ENCODE results near the gene APBA2. TPM values are rescaled to one million over a fixed set of nuclear protein-coding genes. Genes with fewer than 3 reads are reported as not detected.

APBA2 gene
- total RNA-seq, 6 experiments from 2014 or later: 5.3 to 6.5 (median 6.1) TPM

DNA sequence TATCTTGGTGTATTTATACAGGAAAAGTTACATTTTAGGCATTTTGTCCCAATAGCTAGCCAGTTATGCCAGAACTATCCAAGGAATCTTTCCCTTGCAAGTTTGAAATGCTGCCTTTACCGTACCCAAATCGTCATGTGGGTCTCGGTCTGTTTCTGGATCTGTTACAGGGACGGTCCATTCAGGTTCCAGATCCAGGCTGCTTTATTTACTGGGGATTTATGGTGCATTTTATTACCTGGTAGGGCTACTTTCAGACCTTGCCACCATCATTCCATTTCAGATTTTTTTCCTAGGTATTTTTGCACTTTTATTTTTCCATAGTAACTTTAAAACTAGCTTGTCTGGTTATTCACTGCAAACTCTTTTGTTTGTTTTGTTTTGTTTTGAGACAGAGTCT is 197.4 kb downstream of the APBA2 start:
- TF ChIP-seq CTCF (IDR thresholded peaks at IDR 0.05): no peak
- Mint-ChIP-seq H3K36me3 (ENCODE audit: low read depth) (peaks cover 4% of the 10 kb centered on the region; the same call in 1 of the 2 replicates), H3K9me3 (peaks cover 8% of the 10 kb centered on the region), H3K27me3 (ENCODE audit: insufficient read depth) (no peaks in the 10 kb centered on the region; the same call in none of the 2 replicates), H3K27ac (no peak overlapping the region), H3K4me3 (no peak overlapping the region), H3K4me1 (ENCODE audit: low read depth) (no peaks in the 10 kb centered on the region)
- no peak for DNase-seq

GRCh38 chr15:29083858-29084257 is 198.1 kb downstream of the APBA2 start:
- Mint-ChIP-seq H3K9me3 (peaks cover 8% of the 10 kb centered on the region), H3K36me3 (ENCODE audit: low read depth) (peaks cover 4% of the 10 kb centered on the region; the same call in 1 of the 2 replicates), H3K27me3 (ENCODE audit: insufficient read depth) (peaks cover under 1% of the 10 kb centered on the region), H3K27ac (no peak overlapping the region), H3K4me3 (no peak overlapping the region), H3K4me1 (ENCODE audit: low read depth) (no peaks in the 10 kb centered on the region)
- no peak for TF ChIP-seq CTCF (IDR thresholded peaks at IDR 0.05)
- no peak for DNase-seq

DNA sequence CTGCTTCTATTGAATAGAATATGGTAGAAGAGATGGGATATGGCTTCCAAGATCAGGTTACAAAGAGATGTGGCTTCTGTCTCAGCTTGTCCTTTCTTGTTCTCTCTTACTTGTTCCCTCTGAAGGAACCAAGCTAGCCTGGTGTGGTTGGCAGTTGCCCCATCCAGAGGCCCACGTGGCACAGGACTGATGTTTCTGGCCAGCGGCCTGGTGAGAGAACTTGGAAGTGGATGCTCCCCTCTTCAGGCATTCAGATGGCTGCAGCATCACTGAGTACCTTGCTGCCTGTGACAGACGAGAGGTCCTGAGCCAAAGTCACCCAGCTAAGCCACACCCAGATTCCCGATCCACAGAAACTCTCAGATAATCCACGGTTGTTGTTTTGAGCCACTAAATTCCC is 200.2 kb downstream of the APBA2 start:
- H3K36me3 Mint-ChIP-seq (ENCODE audit: low read depth): peaks cover 4% of the 10 kb centered on the region; the same call in 1 of the 2 replicates
- no peak for TF ChIP-seq CTCF (IDR thresholded peaks at IDR 0.05)
- no peak for DNase-seq
- H3K4me3 Mint-ChIP-seq: no peak overlapping the region
- H3K9me3 Mint-ChIP-seq: peaks cover 8% of the 10 kb centered on the region
- no peaks in the 10 kb centered on the region for H3K4me1 Mint-ChIP-seq (ENCODE audit: low read depth)
- H3K27ac Mint-ChIP-seq: no peak overlapping the region
- peaks cover 1% of the 10 kb centered on the region for H3K27me3 Mint-ChIP-seq (ENCODE audit: insufficient read depth)

DNA sequence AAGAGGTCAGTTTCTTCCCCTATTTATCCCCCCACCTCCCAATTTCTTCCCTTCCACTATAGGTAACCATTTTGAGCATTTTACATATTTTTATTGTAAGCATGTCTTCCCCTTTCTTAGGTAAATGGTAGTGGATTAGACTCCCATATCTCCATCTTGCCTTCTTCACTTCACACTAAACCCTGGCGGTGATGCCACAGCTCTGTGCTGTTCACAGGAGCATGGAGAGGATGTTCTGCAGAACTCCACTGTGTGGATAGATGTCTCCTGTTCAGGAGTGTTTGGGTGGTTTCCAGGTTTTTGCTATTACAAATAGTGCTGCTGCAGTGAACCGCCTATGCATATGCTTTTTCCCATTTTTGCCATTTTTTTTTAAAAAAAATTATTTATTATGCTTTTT is 201.1 kb downstream of the APBA2 start:
- no peak for DNase-seq
- Mint-ChIP-seq H3K4me1 (ENCODE audit: low read depth) (no peaks in the 10 kb centered on the region), H3K27me3 (ENCODE audit: insufficient read depth) (peaks cover 6% of the 10 kb centered on the region), H3K4me3 (no peak overlapping the region), H3K9me3 (peaks cover 8% of the 10 kb centered on the region), H3K27ac (no peak overlapping the region), H3K36me3 (ENCODE audit: low read depth) (peaks cover 4% of the 10 kb centered on the region; the same call in 1 of the 2 replicates)
- no peak for TF ChIP-seq CTCF (IDR thresholded peaks at IDR 0.05)

DNA sequence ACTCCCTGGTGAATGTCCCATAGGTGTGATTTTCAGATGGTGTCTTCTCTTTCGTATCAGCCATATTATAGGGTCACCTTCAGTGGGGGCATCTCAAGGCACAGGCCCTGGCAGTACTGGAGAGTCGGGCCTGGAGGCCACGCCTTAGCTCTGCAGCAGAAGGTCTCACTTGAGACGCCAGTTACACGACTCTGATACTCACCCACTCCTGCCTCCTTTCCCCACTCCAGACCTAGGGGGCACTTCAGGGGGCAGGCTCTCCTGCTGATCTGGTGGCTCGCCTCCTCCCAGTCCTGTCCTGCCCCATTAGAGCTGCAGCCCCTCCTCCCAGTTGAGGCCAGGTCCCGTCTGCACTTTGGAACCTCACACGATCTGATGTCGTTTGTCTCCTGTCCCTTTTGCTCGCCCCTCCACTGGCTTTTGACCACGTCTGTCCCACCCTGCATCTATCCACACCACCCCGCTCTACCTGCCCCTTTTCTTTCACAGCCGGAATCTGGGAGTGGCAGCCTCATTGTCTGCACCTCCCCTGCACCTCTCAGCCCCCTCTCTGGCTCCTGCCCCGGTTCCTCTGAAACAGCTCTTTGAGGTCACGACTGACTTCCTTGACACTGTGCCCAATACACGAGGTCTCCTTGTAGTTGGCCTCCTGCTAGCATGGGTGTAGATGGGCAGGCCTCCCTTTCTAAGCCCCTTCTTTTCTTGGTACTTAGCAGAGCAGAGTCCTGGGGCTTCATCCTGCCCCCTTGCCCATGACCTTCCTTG is 201.9 kb downstream of the APBA2 start:
- no peak for TF ChIP-seq CTCF (IDR thresholded peaks at IDR 0.05)
- H3K9me3 Mint-ChIP-seq: peaks cover 8% of the 10 kb centered on the region
- H3K36me3 Mint-ChIP-seq (ENCODE audit: low read depth): peaks cover 4% of the 10 kb centered on the region; the same call in 1 of the 2 replicates
- DNase-seq: no peak
- no peak overlapping the region for H3K4me3 Mint-ChIP-seq
- peaks cover 6% of the 10 kb centered on the region for H3K27me3 Mint-ChIP-seq (ENCODE audit: insufficient read depth)
- no peaks in the 10 kb centered on the region for H3K4me1 Mint-ChIP-seq (ENCODE audit: low read depth)
- H3K27ac Mint-ChIP-seq: no peak overlapping the region
